HepG2 (cell line): Measurements from ENCODE around the gene CCSER1. TPM values are rescaled to one million over a fixed set of nuclear protein-coding genes. Genes with fewer than 3 reads are reported as not detected.
A peak's percentile ranks its signal among the peaks of the same experiment; 100 is the strongest.

Experiments
- ATAC-seq: fragments of 200-7000 bp; cut with Tn5 transposase; 3 replicates; pipeline ENCODE4 v1.9.1; 2020; ENCODE audit warnings: mild to moderate bottlenecking, moderate library complexity
- BruUV-seq: library from RNA; stranded (reverse); fragments of 400-500 nt; replicated peaks from 2 replicates; lab custom pipeline; 2021; lab: Mats Ljungman, UMichigan
- CTCF ChIA-PET: fragments of 300-600 bp; formaldehyde crosslinking; extraction: SDS; loops from one replicate; lab custom pipeline; 2021; ENCODE audit warnings: low total read pairs, inconsistent platforms, low intra/inter-chr PET ratio; lab: Yijun Ruan, JAX
- POLR2A ChIA-PET: fragments of 350-600 bp; sonication (Branson Sonifier 250); formaldehyde crosslinking; loops from one replicate; lab custom pipeline; 2020; ENCODE audit warnings: antibody characterized with exemption, inconsistent platforms; lab: Yijun Ruan, JAX
- DNase-seq: peaks from one replicate; pipeline ENCODE4 v3.0.0-alpha.2; 2015; ENCODE audit warnings: low spot score
- FAIRE-seq: peaks from 3 replicates; lab custom pipeline; 2011; peaks lifted over from hg19 to GRCh38; lab: Jason Lieb, UNC
- H2AFZ ChIP-seq: one replicate; pipeline ENCODE4 v1.6.1; 2011; ENCODE audit warnings: low read length, inconsistent platforms
- H3K27ac ChIP-seq: fragments of 300-600 bp; 3 replicates; pipeline ENCODE4 v1.8.0; 2011; ENCODE audit warnings: mixed run types, mild to moderate bottlenecking, mixed read lengths, low read length, inconsistent platforms; ENCODE audit not compliant: insufficient read depth; ENCODE audit errors: extremely low read length
- H3K27me3 ChIP-seq, 2 experiments: fragments of 200-600 bp in 1 of 2; 2 replicates in 1 of 2; 3 replicates in 1 of 2; pipeline versions ENCODE4 v1.6.0 to v1.8.0; 2011; ENCODE audit warnings: low read length in 2 of 2, mild to moderate bottlenecking in 2 of 2, moderate library complexity in 2 of 2, inconsistent platforms in 1 of 2; ENCODE audit not compliant: insufficient read depth in 2 of 2, control insufficient read depth in 1 of 2
- H3K36me3 ChIP-seq, 2 experiments: fragments of 200-600 bp in 1 of 2; replicated peaks in 1 of 2; 2 replicates in 1 of 2; 3 replicates in 1 of 2; pipeline versions ENCODE4 v1.5.1 to v1.8.0; 2011; ENCODE audit warnings: low read length in 2 of 2, inconsistent platforms in 1 of 2; ENCODE audit not compliant: insufficient read depth in 2 of 2, control insufficient read depth in 1 of 2
- H3K4me1 ChIP-seq: 2 replicates; pipeline ENCODE4 v1.5.1; 2012; ENCODE audit warnings: low read length, inconsistent platforms; ENCODE audit not compliant: insufficient read depth
- H3K4me2 ChIP-seq: 2 replicates; pipeline ENCODE4 v1.6.0; 2011; ENCODE audit warnings: low read depth, low read length, inconsistent platforms
- H3K4me3 ChIP-seq, 3 experiments: fragments of 200-600 bp in 1 of 3; sonication (generic), shearing (Covaris generic) in 1 of 3; replicated peaks in 1 of 3; 2 replicates each; pipeline ENCODE4 v1.5.1; 2011 to 2016; ENCODE audit warnings: low read length in 3 of 3, inconsistent platforms in 2 of 3, low read depth in 2 of 3, mild to moderate bottlenecking in 2 of 3, control low read depth in 1 of 3, mixed read lengths in 1 of 3; ENCODE audit not compliant: insufficient read depth in 1 of 3
- H3K79me2 ChIP-seq: one replicate; pipeline ENCODE4 v1.6.1; 2011; ENCODE audit warnings: low read length, inconsistent platforms; ENCODE audit not compliant: insufficient read depth
- H3K9ac ChIP-seq: 2 replicates; pipeline ENCODE4 v1.6.0; 2011; ENCODE audit warnings: mild to moderate bottlenecking, low read depth, low read length, inconsistent platforms; ENCODE audit not compliant: insufficient read depth
- H3K9me3 ChIP-seq: 2 replicates; pipeline ENCODE4 v1.5.1; 2012; ENCODE audit warnings: mild to moderate bottlenecking, low read length
- H4K20me1 ChIP-seq: 2 replicates; pipeline ENCODE4 v1.6.0; 2011; ENCODE audit warnings: inconsistent platforms, mild to moderate bottlenecking, low read length, moderate library complexity; ENCODE audit not compliant: insufficient read depth
- NCOA1 ChIP-seq: sonication (generic); formaldehyde crosslinking; IDR thresholded peaks from 2 replicates; pipeline ENCODE4 v1.9.0; 2021; ENCODE audit warnings: missing genetic modification reagents
- PHF5A ChIP-seq: IDR thresholded peaks from one replicate; pipeline ENCODE4 v1.6.1; 2018; ENCODE audit warnings: low read depth, missing genetic modification reagents; ENCODE audit not compliant: unreplicated experiment
- PRMT3 ChIP-seq: sonication (generic); formaldehyde crosslinking; IDR thresholded peaks from 2 replicates; pipeline ENCODE4 v1.8.1; 2022; ENCODE audit warnings: low read depth, mild to moderate bottlenecking, moderate library complexity, missing genetic modification reagents, borderline replicate concordance
- RARA ChIP-seq: IDR thresholded peaks from 2 replicates; pipeline ENCODE4 v1.6.1; 2016; ENCODE audit warnings: missing genetic modification reagents, missing compliant biosample characterization
- RXRB ChIP-seq: IDR thresholded peaks from 2 replicates; pipeline ENCODE4 v1.6.1; 2016; ENCODE audit warnings: borderline replicate concordance, missing genetic modification reagents, missing compliant biosample characterization
- ZBTB39 ChIP-seq: sonication (generic); formaldehyde crosslinking; IDR thresholded peaks from 2 replicates; pipeline ENCODE4 v1.5.0; 2020; ENCODE audit warnings: missing genetic modification reagents
- ZBTB4 ChIP-seq: sonication (generic); formaldehyde crosslinking; IDR thresholded peaks from 2 replicates; pipeline ENCODE4 v1.4.0; 2020; ENCODE audit warnings: missing genetic modification reagents, mild to moderate bottlenecking, borderline replicate concordance
- ZFX ChIP-seq: sonication (generic); formaldehyde crosslinking; IDR thresholded peaks from 2 replicates; pipeline ENCODE4 v1.4.0; 2020; ENCODE audit warnings: mild to moderate bottlenecking, low read depth, missing genetic modification reagents, moderate library complexity
- ZNF878 ChIP-seq: sonication (generic); formaldehyde crosslinking; IDR thresholded peaks from 2 replicates; pipeline ENCODE4 v1.8.1; 2023; ENCODE audit warnings: mild to moderate bottlenecking, missing genetic modification reagents, moderate library complexity
- WGBS: methylation state at CpG from one replicate; pipeline ENCODE4 v1.1.6; 2017; ENCODE audit warnings: low lambda C conversion rate; 5-methylcytosine and 5-hydroxymethylcytosine counted together
- in situ Hi-C: cut with HindIII; loops from 2 replicates; pipeline ENCODE4 v1.10.0; 2017; ENCODE audit warnings: low pct_unique_long_range_greater_than_20kb; ENCODE audit not compliant: extremely low pct_ligation_motif_present
- intact Hi-C: fragments of 100-400 bp; cut with micrococcal nuclease; formaldehyde crosslinking; loops from one replicate; pipeline ENCODE4 v1.10.0; 2022; ENCODE audit not compliant: unreplicated experiment
- polyA plus RNA-seq, 8 experiments: library from polyadenylated mRNA; depleted of rRNA in 3 of 8; stranded (reverse) in 7 of 8; unstranded in 1 of 8; fragments of >200 nt; fragmentation: Illumina TruSeq in 4 of 8; extraction: Trizol in 4 of 8; gene quantifications; 2 replicates each; pipeline versions ENCODE4 v1.2.1 to v1.2.3, GENCODE V29; 2011 to 2016; ENCODE audit warnings: low read depth in 4 of 8, missing spikeins in 1 of 8, mixed read lengths in 1 of 8; ENCODE audit not compliant: insufficient read depth in 1 of 8
- total RNA-seq, 5 experiments: library from RNA; depleted of rRNA; stranded (reverse); fragments of >200 nt; fragmentation: Illumina TruSeq; extraction: Trizol; gene quantifications; 2 replicates each; pipeline ENCODE4 v1.2.3, GENCODE V29; 2016; ENCODE audit warnings: low read depth in 1 of 5
- TF ChIP-seq, protein P1 (sequence below): sonication (generic); formaldehyde crosslinking; IDR thresholded peaks from 2 replicates; pipeline ENCODE4 v1.4.0; 2020; ENCODE audit warnings: low read depth, mild to moderate bottlenecking, missing genetic modification reagents

CCSER1 gene
- total and polyA plus RNA-seq, 2 of the 13 experiments (the other 11 are each of a cell fraction or from before 2014, with no cell fraction given) = not detected

DNA sequence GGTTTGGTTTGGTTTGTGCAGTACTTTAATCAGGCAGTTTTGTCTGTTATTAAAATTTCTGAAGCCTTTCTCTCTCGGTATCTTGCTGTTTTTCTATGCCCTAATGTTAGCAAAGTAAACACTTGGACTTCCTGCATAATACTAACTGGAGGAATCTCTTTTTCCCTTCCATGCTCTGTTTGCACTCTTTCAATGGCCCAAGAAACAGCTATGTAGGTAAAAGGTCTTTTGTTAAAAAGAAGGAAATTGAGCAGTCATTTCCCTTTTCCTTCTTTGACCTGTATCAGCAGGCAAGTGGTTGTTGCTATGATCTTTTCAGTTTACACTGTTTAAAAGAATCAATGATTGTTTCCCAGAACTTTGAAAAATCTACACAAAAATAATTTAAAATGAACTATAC, 82.7 kb downstream of the CCSER1 start:
- Histone ChIP-seq H3K27me3 (no peaks in the 10 kb centered on the region), H3K36me3 (no peaks in the 10 kb centered on the region), H3K4me1 (0 out of 2 replicates have a peak, but pooled peaks cover 1% of the 10 kb centered on the region), H3K79me2 (no peaks in the 10 kb centered on the region), H3K27ac (no peak overlapping the region), H2AFZ (no peak overlapping the region), H3K9ac (no peak overlapping the region), H3K4me3 (no peak overlapping the region), H3K9me3 (no peaks in the 10 kb centered on the region), H4K20me1 (no peaks in the 10 kb centered on the region), H3K4me2 (no peak overlapping the region)
- ChIA-PET POLR2A (no interaction called here), CTCF (no interaction called here)
- no peak for ATAC-seq
- WGBS = 0% methylated on average over 1 of the region's 1 CpG
- BruUV-seq = no TSS peak
- no peak for TF ChIP-seq PHF5A (CRISPR knock-in tag)
- 0 out of 2 replicates have a peak, but pooled peaks have one; percentile 14 for TF ChIP-seq RXRB
- no peak for TF ChIP-seq RARA
- in situ Hi-C loops (no loop called here), intact Hi-C loops (no loop called here)
- DNase-seq = no peak
- no peak for FAIRE-seq

- Histone ChIP-seq H3K4me3 (no peak overlapping the region), H3K79me2 (no peaks in the 10 kb centered on the region), H4K20me1 (no peaks in the 10 kb centered on the region), H3K4me2 (no peak overlapping the region), H2AFZ (no peak overlapping the region), H3K9me3 (no peaks in the 10 kb centered on the region), H3K4me1 (peaks cover 10% of the 10 kb centered on the region), H3K36me3 (no peaks in the 10 kb centered on the region), H3K27ac (no peak overlapping the region), H3K9ac (no peak overlapping the region), H3K27me3 (no peaks in the 10 kb centered on the region)
- intact Hi-C loops = no loop called here
- DNase-seq (no peak), FAIRE-seq (no peak), ATAC-seq (no peak)
- no TSS peak for BruUV-seq
- CTCF ChIA-PET = no interaction called here
- WGBS = 0% methylated on average over 1 of the region's 1 CpG
- in situ Hi-C loops = no loop called here
- POLR2A ChIA-PET = no interaction called here
- TF ChIP-seq NCOA1 (CRISPR knock-in tag) = no peak
- TF ChIP-seq ZNF878 (CRISPR knock-in tag) = no peak
- no peak for TF ChIP-seq PRMT3 (CRISPR knock-in tag)
- no peak for TF ChIP-seq ZBTB39 (CRISPR knock-in tag)
- TF ChIP-seq, protein P1, sequence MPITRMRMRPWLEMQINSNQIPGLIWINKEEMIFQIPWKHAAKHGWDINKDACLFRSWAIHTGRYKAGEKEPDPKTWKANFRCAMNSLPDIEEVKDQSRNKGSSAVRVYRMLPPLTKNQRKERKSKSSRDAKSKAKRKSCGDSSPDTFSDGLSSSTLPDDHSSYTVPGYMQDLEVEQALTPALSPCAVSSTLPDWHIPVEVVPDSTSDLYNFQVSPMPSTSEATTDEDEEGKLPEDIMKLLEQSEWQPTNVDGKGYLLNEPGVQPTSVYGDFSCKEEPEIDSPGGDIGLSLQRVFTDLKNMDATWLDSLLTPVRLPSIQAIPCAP (CRISPR knock-in tag) = no peak
- TF ChIP-seq ZBTB4 (CRISPR knock-in tag) = no peak
- TF ChIP-seq ZFX (CRISPR knock-in tag) = no peak
Observed at GRCh38 chr4:90211174-90211573, 84.0 kb downstream of the CCSER1 start.
